ENCODE data around the gene HOXA6.

Gene HOXA6

GRCh38 chr7:27172823-27173510 lies 25.4 kb upstream of the HOXA6 start:
- no peak for DNase-seq

GRCh38 chr7:27172315-27172774 lies 24.8 kb upstream of the HOXA6 start:
- no peak for DNase-seq

GRCh38 chr7:27171637-27172314 lies 24.2 kb upstream of the HOXA6 start:
- DNase-seq, result no peak

DNA sequence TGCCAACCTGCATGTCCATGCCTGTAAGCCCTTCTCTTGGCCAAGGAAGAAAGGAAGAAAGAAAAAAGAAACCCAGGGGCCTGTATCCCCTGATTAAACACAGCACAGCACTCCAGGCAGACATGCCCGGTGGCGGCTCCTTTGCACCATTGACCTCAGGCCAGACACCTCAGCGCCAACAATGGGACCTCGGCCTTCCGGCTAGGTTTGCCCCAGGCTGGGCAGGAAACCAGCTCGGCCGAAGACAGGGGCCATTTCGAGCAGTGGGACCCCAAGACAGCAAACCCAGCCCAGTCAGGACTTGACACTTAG lies 23.7 kb upstream of the HOXA6 start:
- DNase-seq, result no peak

DNA sequence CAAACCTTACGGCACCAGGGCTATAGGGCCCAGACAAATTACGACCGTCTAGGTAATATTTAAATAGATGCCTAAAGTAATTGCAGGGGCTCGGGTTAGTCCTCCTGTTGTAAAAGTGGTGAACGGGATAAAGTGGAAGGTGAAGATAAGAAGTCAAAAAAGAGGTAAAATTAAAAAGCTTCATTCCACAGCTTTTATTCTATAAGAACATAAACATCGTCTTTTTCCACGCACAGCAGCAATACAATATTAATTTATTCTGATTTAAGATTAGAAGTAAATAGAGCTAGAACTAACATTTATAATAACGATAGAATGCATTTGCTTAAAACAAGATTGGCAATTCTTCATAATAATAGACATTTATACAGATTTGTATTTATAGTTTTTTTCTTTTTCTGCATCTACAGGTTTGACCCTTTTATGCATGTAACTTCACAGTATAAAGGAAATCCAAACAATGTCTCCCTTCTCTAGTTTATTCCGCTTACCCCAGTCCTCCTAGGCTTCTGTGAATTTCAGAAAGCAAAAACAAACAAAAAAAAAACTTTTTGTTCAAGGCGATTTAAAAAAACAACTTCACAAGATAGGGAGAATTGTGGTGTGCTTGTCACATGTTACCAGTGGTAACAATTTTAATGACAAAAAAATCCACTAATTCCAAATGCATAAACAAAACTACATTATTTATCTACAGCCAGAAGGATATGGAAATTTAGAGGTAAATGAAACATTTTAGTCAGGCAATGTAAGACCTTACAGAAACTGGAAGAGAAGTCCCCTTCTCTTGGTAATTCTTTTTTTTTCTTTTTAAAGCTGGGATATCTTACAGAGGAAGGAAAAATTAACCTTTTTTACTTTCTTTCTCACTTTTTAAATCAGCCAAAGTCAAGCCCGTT lies 23.1 kb upstream of the HOXA6 start:
- no peak for DNase-seq

DNA sequence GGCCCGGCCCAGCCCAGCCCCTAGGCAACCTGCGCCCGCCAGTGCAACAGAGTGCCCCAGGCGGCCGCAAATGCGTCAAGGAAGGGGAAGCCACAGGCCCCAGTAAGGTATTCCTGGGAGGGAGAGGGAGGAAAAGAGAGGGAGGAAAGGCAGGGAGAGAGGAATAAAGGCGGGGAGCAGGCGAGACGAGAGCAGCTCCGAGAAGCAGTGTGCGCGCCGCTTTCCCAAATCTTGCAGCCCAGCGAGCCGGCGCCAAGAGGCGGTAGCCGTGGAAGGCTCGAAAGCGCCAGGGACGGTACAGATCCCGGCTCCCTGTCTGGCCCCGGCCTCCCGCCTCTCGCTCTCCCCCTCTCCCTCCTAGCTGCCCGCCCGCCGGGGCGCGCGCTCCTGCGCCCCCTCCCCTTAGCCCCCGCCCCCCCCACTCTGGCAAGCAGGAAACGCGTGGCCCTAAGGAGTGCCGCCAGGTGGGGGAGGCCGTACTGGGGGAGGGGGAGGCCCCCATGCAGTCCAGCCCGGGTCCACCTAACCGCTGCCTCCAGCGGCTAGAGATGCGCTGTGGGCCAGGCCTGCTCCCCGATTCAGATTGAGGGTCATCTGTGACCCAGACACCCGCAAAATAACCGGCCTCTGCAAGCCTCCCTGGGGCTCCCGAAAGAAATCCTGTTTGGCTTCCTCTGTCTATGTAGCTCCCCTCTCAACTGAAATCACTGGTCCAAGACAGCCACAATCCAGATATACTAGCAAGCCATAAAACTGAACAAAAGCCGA lies 22.3 kb upstream of the HOXA6 start:
- DNase-seq, result no peak

GRCh38 chr7:27168265-27168947 lies 20.8 kb upstream of the HOXA6 start:
- no peak for DNase-seq

DNA sequence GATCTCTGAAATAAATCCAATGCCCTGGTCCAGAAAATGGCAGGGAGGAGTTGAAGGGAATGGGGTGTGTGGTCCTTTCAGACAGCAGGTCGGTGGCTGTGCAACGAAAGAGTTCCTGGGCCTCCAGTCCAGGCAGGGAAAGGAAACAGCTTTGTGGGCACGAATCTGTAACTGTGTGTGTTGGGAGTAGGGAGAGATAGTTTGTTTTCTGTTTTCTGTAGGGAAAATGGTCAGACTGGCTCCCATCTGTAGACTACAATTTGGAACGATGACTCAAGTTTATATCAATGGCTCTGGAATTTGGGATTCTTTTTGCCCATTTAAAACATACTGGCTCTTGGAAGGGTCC lies 20.3 kb upstream of the HOXA6 start:
- no peak for DNase-seq

- no peak for DNase-seq
These were observed 19.2 kb upstream of the HOXA6 start for GRCh38 chr7:27166531-27167505.

- no peak for DNase-seq
These were observed 18.5 kb upstream of the HOXA6 start for GRCh38 chr7:27165996-27166530.

DNA sequence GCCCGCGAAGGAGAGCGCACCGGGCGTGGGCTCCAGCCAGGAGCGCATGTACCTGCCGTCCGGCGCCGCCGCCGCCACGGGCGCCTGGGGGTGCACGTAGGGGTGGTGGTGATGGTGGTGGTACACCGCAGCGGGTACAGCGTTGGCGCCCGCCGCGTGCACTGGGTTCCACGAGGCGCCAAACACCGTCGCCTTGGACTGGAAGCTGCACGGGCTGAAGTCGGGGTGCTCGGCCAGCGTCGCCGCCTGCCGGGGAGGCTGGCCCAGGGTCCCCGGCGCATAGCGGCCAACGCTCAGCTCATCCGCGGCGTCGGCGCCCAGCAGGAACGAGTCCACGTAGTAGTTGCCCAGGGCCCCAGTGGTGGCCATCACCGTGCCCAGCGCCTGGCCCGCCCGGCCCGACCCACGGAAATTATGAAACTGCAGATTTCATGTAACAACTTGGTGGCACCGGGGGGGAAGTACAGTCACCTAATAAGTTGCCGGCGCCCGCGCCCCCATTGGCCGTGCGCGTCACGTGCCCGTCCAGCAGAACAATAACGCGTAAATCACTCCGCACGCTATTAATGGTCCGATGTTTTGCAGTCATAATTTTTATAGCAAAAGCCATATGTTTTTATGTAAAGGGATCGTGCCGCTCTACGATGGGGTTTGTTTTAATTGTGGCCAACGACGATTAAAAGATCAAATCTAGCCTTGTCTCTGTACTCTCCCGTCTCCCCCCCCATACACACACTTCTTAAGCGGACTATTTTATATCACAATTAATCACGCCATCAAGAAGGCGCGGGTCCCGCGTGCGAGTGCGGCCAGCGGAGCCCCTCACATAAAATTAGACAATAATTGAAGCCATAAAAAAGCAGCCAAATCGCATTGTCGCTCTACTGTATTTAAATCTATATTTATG lies 17.8 kb upstream of the HOXA6 start, which contains the start of gene HOXA9:
TSS of gene HOXA9 (minus strand) at position 449 of the 907 bp plus-strand sequence. CDS start at position 369, 80 bp downstream.
- peak in 1 of 2 donors; percentile 62 for DNase-seq

DNA sequence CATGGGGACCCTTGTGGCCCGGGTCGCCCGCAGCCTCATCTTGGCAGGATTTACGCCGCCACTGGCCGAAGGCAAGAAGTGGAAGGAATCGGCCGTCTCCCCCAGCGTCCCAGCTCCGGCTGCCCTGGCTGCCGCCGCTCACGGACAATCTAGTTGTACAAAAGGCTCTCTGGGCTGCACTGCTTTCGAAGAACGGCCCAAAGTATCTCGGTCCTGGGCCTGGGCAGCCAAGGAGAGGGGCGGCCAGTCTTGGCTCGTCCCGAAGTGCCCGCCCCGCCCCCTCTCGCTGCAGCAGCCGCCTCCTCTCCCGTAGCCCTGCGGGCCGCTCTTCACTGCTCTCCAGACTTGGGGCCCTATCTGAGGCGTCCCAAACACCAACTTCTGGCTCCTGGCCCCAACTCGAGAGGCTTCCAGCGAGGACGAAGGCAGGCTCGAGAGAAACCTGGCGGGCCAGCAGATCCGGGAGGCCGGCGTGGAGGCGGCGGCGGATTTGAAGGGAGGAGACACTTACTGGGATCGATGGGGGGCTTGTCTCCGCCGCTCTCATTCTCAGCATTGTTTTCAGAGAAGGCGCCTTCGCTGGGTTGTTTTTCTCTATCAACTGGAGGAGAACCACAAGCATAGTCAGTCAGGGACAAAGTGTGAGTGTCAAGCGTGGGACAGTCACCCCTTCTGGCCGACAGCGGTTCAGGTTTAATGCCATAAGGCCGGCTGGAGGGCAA lies 17.0 kb upstream of the HOXA6 start:
- no peak for DNase-seq

GRCh38 chr7:27164045-27164366 lies 16.4 kb upstream of the HOXA6 start:
- DNase-seq, result no peak

- DNase-seq, result no peak
These were observed 15.9 kb upstream of the HOXA6 start for GRCh38 chr7:27163288-27164044.

DNA sequence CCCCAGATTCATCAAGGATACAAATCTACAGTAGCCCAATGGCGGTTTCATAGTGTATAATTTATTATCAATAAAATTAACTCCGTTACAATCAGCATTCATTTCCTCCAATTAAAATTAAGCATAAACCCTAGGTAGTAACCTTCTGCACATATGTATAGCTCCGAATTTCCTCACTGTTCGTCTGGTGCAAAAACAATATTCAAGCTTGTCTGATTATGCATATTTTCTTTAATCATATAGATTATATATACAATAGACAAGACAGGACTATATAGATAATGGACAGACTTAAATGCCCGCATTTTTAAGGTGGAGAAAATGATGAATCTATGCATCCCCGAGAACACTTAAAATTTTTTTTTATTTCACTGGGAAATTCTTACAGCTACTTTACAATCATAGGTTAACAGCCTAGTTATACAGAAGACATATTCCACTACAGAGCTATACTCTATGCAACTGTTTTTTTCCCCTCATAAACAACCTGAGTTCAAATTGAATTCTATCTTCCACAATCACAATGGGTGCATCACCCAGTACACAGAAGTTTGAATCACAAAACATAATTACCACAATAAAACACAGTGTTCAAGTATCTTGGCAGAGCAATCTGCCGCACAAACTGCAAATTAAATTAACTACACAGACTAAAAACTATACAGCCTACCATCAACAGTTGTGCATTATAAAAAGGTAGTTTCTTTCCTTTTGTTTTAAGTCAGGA lies 15.2 kb upstream of the HOXA6 start:
- no peak for DNase-seq

- no peak for DNase-seq
These were observed 14.4 kb upstream of the HOXA6 start for GRCh38 chr7:27161721-27162560.
